Measurements from ENCODE around the gene HCFC2. TPM values are rescaled to one million over a fixed set of nuclear protein-coding genes. Genes with fewer than 3 reads are reported as not detected.

HCFC2 gene
- polyA plus RNA-seq, 1 of the 3 experiments (the other 2 are of a cell fraction) = 5.2 TPM

DNA sequence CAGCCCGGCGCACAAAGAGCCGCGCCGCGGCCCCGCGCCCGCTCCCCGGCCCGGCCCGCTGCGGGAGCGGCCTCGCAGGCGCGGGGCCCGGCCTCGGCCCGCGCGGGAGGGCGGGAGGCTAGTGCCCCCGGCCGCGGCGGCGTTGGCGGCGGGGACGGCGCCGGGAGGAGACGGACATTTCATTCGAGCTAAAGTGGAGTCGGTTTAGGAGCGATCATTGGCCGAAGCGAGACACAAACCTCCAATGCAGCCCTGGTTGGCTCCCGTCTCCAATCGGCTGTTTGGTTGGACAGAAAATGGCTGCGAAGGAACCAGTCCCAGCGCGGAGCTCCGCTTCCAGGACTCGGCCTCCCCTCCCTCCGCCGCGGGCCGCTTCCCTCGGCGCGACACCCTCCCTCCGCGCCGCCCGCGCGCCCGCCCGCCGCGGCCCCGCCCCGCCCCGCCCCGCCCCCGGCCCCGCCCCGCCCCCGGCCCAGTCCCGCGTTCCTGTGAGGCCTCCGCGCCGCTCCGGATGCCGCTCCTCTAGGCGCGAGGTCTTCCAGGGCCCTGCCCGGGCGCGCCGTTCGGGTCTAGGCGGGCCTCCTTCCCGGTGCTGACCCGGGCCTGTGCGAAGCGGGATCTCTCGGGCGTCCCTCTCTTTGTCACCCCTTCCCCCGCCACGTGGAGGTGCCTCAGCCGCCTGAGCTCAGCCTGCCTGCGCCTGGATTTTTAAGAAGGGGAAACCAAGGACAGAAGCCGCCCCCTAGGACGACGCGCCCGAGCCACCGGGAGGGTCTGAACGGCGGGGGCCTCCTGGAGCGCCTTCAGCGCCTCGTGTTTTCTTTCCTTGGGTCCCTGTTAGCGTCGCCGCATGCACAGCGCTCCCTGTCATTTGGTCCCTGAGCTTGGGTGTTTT is 73.8 kb downstream of the HCFC2 start, which contains the start of gene NFYB:
Gene NFYB (minus strand): TSS at position 309 of the 895 bp plus-strand sequence. CDS start 2,757 bp downstream, outside the sequence.
- H3K9ac ChIP-seq = peak within 1 kb of the TSS; percentile 86
- DNase-seq = peak; percentile 96
- peak within 1 kb of the TSS; percentile 81 for H3K4me2 ChIP-seq
- no peaks in the 10 kb centered on the region for H3K27me3 ChIP-seq (ENCODE audit: insufficient read depth)
- H4K20me1 ChIP-seq (ENCODE audit: insufficient read depth) = no peaks in the 10 kb centered on the region
- peak within 1 kb of the TSS; percentile 78 to 84 for H3K4me3 ChIP-seq (ENCODE audit: low read depth in 2 of 2, low read length in 1 of 2)
- peaks cover 0 to 11% of the 10 kb centered on the region in 2 experiments for H3K36me3 ChIP-seq (replicated peaks in 1 of 2; ENCODE audit: control insufficient read depth in 1 of 2, insufficient read depth in 2 of 2, low read length in 1 of 2)
- ChIA-PET POLR2A (interaction anchor here (0.6 to 2.1 kb wide), 10 partner anchors 9 to 848 kb away, joined by 3 to 22 read pairs (median 4); partner anchors contain the start of genes HSP90B1, NT5DC3 and TDG), CTCF (interaction anchor here (1.5 to 1.8 kb wide), 2 partner anchors 29 to 150 kb away, joined by 3 to 9 read pairs; no protein-coding TSS in a partner anchor)
- no peaks in the 10 kb centered on the region for H3K9me2 ChIP-seq
- 20% methylated on average over 32 of the region's 111 CpGs for WGBS (ENCODE audit: low lambda C conversion rate)
- no peaks in the 10 kb centered on the region for H3K9me3 ChIP-seq
- TF ChIP-seq, protein P1, sequence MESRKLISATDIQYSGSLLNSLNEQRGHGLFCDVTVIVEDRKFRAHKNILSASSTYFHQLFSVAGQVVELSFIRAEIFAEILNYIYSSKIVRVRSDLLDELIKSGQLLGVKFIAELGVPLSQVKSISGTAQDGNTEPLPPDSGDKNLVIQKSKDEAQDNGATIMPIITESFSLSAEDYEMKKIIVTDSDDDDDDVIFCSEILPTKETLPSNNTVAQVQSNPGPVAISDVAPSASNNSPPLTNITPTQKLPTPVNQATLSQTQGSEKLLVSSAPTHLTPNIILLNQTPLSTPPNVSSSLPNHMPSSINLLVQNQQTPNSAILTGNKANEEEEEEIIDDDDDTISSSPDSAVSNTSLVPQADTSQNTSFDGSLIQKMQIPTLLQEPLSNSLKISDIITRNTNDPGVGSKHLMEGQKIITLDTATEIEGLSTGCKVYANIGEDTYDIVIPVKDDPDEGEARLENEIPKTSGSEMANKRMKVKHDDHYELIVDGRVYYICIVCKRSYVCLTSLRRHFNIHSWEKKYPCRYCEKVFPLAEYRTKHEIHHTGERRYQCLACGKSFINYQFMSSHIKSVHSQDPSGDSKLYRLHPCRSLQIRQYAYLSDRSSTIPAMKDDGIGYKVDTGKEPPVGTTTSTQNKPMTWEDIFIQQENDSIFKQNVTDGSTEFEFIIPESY (IDR thresholded peaks at IDR 0.05; ENCODE audit: borderline replicate concordance, low read depth) = peak; percentile 95
- TF ChIP-seq FOXM1 (IDR thresholded peaks at IDR 0.05; ENCODE audit: low read depth) = no peak
- peak; percentile 73 for TF ChIP-seq TAF1 (IDR thresholded peaks at IDR 0.05; ENCODE audit: borderline replicate concordance, low read depth, low read length)
- peak; percentile 79 for TF ChIP-seq RFX5 (IDR thresholded peaks at IDR 0.05; ENCODE audit: low read length)
- TF ChIP-seq CHD2 (IDR thresholded peaks at IDR 0.05; ENCODE audit: low read length, partially characterized antibody) = peak; percentile 77
- TF ChIP-seq, protein P2, sequence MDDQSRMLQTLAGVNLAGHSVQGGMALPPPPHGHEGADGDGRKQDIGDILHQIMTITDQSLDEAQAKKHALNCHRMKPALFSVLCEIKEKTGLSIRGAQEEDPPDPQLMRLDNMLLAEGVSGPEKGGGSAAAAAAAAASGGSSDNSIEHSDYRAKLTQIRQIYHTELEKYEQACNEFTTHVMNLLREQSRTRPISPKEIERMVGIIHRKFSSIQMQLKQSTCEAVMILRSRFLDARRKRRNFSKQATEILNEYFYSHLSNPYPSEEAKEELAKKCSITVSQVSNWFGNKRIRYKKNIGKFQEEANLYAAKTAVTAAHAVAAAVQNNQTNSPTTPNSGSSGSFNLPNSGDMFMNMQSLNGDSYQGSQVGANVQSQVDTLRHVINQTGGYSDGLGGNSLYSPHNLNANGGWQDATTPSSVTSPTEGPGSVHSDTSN (IDR thresholded peaks at IDR 0.05) = peak; percentile 35
- TF ChIP-seq, protein P3, sequence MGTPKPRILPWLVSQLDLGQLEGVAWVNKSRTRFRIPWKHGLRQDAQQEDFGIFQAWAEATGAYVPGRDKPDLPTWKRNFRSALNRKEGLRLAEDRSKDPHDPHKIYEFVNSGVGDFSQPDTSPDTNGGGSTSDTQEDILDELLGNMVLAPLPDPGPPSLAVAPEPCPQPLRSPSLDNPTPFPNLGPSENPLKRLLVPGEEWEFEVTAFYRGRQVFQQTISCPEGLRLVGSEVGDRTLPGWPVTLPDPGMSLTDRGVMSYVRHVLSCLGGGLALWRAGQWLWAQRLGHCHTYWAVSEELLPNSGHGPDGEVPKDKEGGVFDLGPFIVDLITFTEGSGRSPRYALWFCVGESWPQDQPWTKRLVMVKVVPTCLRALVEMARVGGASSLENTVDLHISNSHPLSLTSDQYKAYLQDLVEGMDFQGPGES (IDR thresholded peaks at IDR 0.05; ENCODE audit: low read depth, low read length) = peak; percentile 38; the same call in 1 of the 2 replicates
- peak; percentile 99 to 100 for TF ChIP-seq EP300 (IDR thresholded peaks at IDR 0.05; ENCODE audit: borderline replicate concordance in 1 of 2, low read depth in 1 of 2, low read length in 1 of 2)
- peak; percentile 22; the same call in 1 of the 2 replicates for TF ChIP-seq YY1 (IDR thresholded peaks at IDR 0.05; ENCODE audit: low read depth)
- TF ChIP-seq POLR2AphosphoS5 (IDR thresholded peaks at IDR 0.05; ENCODE audit: low read depth, low read length) = peak; percentile 82
- peak; percentile 31; the same call in 1 of the 2 replicates for TF ChIP-seq MXI1 (IDR thresholded peaks at IDR 0.05; ENCODE audit: low read depth, low read length)
- TF ChIP-seq JUND (IDR thresholded peaks at IDR 0.05) = no peak; the same call in 1 of the 2 replicates
- TF ChIP-seq MAX (IDR thresholded peaks at IDR 0.05; ENCODE audit: low read depth) = peak; percentile 98
- TF ChIP-seq, protein P4, sequence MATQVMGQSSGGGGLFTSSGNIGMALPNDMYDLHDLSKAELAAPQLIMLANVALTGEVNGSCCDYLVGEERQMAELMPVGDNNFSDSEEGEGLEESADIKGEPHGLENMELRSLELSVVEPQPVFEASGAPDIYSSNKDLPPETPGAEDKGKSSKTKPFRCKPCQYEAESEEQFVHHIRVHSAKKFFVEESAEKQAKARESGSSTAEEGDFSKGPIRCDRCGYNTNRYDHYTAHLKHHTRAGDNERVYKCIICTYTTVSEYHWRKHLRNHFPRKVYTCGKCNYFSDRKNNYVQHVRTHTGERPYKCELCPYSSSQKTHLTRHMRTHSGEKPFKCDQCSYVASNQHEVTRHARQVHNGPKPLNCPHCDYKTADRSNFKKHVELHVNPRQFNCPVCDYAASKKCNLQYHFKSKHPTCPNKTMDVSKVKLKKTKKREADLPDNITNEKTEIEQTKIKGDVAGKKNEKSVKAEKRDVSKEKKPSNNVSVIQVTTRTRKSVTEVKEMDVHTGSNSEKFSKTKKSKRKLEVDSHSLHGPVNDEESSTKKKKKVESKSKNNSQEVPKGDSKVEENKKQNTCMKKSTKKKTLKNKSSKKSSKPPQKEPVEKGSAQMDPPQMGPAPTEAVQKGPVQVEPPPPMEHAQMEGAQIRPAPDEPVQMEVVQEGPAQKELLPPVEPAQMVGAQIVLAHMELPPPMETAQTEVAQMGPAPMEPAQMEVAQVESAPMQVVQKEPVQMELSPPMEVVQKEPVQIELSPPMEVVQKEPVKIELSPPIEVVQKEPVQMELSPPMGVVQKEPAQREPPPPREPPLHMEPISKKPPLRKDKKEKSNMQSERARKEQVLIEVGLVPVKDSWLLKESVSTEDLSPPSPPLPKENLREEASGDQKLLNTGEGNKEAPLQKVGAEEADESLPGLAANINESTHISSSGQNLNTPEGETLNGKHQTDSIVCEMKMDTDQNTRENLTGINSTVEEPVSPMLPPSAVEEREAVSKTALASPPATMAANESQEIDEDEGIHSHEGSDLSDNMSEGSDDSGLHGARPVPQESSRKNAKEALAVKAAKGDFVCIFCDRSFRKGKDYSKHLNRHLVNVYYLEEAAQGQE (IDR thresholded peaks at IDR 0.05; ENCODE audit: low read depth, low read length) = 0 out of 2 replicates have a peak, but pooled peaks have one; percentile 6
- TF ChIP-seq CTCF (IDR thresholded peaks at IDR 0.05) = no peak
- no peak for TF ChIP-seq TEAD4 (IDR thresholded peaks at IDR 0.05; ENCODE audit: borderline replicate concordance, insufficient read depth)
- no peak for TF ChIP-seq SMC3 (IDR thresholded peaks at IDR 0.05; ENCODE audit: low read depth, low read length)
- peak; percentile 5; the same call in 1 of the 2 replicates for TF ChIP-seq NFIC (IDR thresholded peaks at IDR 0.05; ENCODE audit: borderline replicate concordance)
- no peak for TF ChIP-seq RCOR1 (IDR thresholded peaks at IDR 0.05; ENCODE audit: low read length)
- peak within 1 kb of the TSS; percentile 88 for H2AFZ ChIP-seq (ENCODE audit: low read depth)
- H3F3A ChIP-seq (replicated peaks; ENCODE audit: insufficient read depth) = peaks cover 6% of the 10 kb centered on the region
- H3K4me1 ChIP-seq (ENCODE audit: control insufficient read depth in 1 of 2, insufficient read depth in 2 of 2, low read depth in 1 of 2, low read length in 1 of 2) = peaks cover 21 to 39% of the 10 kb centered on the region in 2 experiments
- peak within 1 kb of the TSS; percentile 73 to 93 for H3K27ac ChIP-seq (ENCODE audit: low read depth in 2 of 2, low read length in 1 of 2)
- peaks cover 42% of the 10 kb centered on the region for H3K79me2 ChIP-seq (ENCODE audit: insufficient read depth)
